Adipocyte (in vitro differentiated cells): Measurements from ENCODE around the gene ATP8A2.
A peak's percentile ranks its signal among the peaks of the same experiment; 100 is the strongest.

Experiments used
- DNase-seq: peaks from one replicate; pipeline ENCODE4 v3.0.0-alpha.2; 2015; ENCODE audit warnings: low read depth
- H3K27me3 ChIP-seq: replicated peaks from 2 replicates; pipeline ENCODE4 v1.7.0; 2013; ENCODE audit warnings: mild to moderate bottlenecking, low read length, moderate library complexity; ENCODE audit not compliant: control insufficient read depth, insufficient read depth
- H3K36me3 ChIP-seq: 2 replicates; pipeline ENCODE4 v1.7.0; 2013; ENCODE audit warnings: low read length, mild to moderate bottlenecking, moderate library complexity; ENCODE audit not compliant: control insufficient read depth, insufficient read depth, severe bottlenecking
- H3K4me1 ChIP-seq: 2 replicates; pipeline ENCODE4 v1.7.0; 2013; ENCODE audit warnings: mild to moderate bottlenecking, low read length, moderate library complexity; ENCODE audit not compliant: control insufficient read depth, insufficient read depth
- H3K4me3 ChIP-seq: 2 replicates; pipeline ENCODE4 v1.7.0; 2013; ENCODE audit warnings: mild to moderate bottlenecking, low read length, moderate library complexity
- H3K9ac ChIP-seq: 2 replicates; pipeline ENCODE4 v1.7.0; 2013; ENCODE audit warnings: mild to moderate bottlenecking, low read length, moderate library complexity
- H3K9me3 ChIP-seq: 2 replicates; pipeline ENCODE4 v1.7.0; 2013; ENCODE audit warnings: mild to moderate bottlenecking, low read length, moderate library complexity; ENCODE audit not compliant: control insufficient read depth

ATP8A2 gene

GRCh38 chr13:25463496-25463895, 91.7 kb downstream of the ATP8A2 start:
- H3K4me3 ChIP-seq, result no peak overlapping the region
- H3K4me1 ChIP-seq, result no peaks in the 10 kb centered on the region
- H3K9ac ChIP-seq, result no peak overlapping the region
- peaks cover 2% of the 10 kb centered on the region for H3K9me3 ChIP-seq
- H3K27me3 ChIP-seq, result peaks cover 11% of the 10 kb centered on the region
- no peaks in the 10 kb centered on the region for H3K36me3 ChIP-seq
- peak; percentile 48 for DNase-seq

- Histone ChIP-seq H3K9me3 (no peaks in the 10 kb centered on the region), H3K9ac (no peak overlapping the region), H3K4me1 (no peaks in the 10 kb centered on the region), H3K36me3 (no peaks in the 10 kb centered on the region), H3K4me3 (no peak overlapping the region), H3K27me3 (peaks cover 29% of the 10 kb centered on the region)
- no peak for DNase-seq
Observed at GRCh38 chr13:25466880-25467279, 95.1 kb downstream of the ATP8A2 start.

- H3K36me3 ChIP-seq, result no peaks in the 10 kb centered on the region
- no peaks in the 10 kb centered on the region for H3K9me3 ChIP-seq
- no peak overlapping the region for H3K9ac ChIP-seq
- no peak overlapping the region for H3K4me3 ChIP-seq
- DNase-seq, result peak; percentile 68
- H3K27me3 ChIP-seq, result peaks cover 29% of the 10 kb centered on the region
- no peaks in the 10 kb centered on the region for H3K4me1 ChIP-seq
Observed at GRCh38 chr13:25468325-25469168, 96.8 kb downstream of the ATP8A2 start.

- Histone ChIP-seq H3K36me3 (no peaks in the 10 kb centered on the region), H3K4me3 (no peak overlapping the region), H3K9ac (no peak overlapping the region), H3K27me3 (peaks cover 29% of the 10 kb centered on the region), H3K4me1 (no peaks in the 10 kb centered on the region), H3K9me3 (no peaks in the 10 kb centered on the region)
- no peak for DNase-seq
Observed at GRCh38 chr13:25469169-25469525, 97.4 kb downstream of the ATP8A2 start.

- Histone ChIP-seq H3K4me3 (no peak overlapping the region), H3K36me3 (no peaks in the 10 kb centered on the region), H3K27me3 (peaks cover 18% of the 10 kb centered on the region), H3K9me3 (no peaks in the 10 kb centered on the region), H3K9ac (no peak overlapping the region), H3K4me1 (no peaks in the 10 kb centered on the region)
- peak; percentile 25 for DNase-seq
Observed at GRCh38 chr13:25473864-25474263, 102.1 kb downstream of the ATP8A2 start.

- no peaks in the 10 kb centered on the region for H3K27me3 ChIP-seq
- peaks cover 9% of the 10 kb centered on the region for H3K9me3 ChIP-seq
- peak; percentile 62 for DNase-seq
- H3K36me3 ChIP-seq, result no peaks in the 10 kb centered on the region
- no peak overlapping the region for H3K9ac ChIP-seq
- H3K4me1 ChIP-seq, result no peaks in the 10 kb centered on the region
- no peak overlapping the region for H3K4me3 ChIP-seq
Observed at GRCh38 chr13:25478186-25478585, 106.4 kb downstream of the ATP8A2 start.

- Histone ChIP-seq H3K4me3 (no peak overlapping the region), H3K9ac (no peak overlapping the region)
- DNase-seq, result peak; percentile 5
Observed at GRCh38 chr13:25489238-25489637, 117.5 kb downstream of the ATP8A2 start.

GRCh38 chr13:25490236-25490635, 118.5 kb downstream of the ATP8A2 start:
- Histone ChIP-seq H3K9ac (no peak overlapping the region), H3K36me3 (no peaks in the 10 kb centered on the region), H3K4me1 (no peaks in the 10 kb centered on the region), H3K27me3 (peaks cover 19% of the 10 kb centered on the region), H3K4me3 (no peak overlapping the region), H3K9me3 (no peaks in the 10 kb centered on the region)
- DNase-seq, result no peak

More at GRCh38 chr13:25489238-25489637, 117.5 kb downstream of the ATP8A2 start:
- peaks cover 19% of the 10 kb centered on the region for H3K27me3 ChIP-seq
- H3K36me3 ChIP-seq, result no peaks in the 10 kb centered on the region
- H3K9me3 ChIP-seq, result no peaks in the 10 kb centered on the region
- H3K4me1 ChIP-seq, result no peaks in the 10 kb centered on the region

DNA sequence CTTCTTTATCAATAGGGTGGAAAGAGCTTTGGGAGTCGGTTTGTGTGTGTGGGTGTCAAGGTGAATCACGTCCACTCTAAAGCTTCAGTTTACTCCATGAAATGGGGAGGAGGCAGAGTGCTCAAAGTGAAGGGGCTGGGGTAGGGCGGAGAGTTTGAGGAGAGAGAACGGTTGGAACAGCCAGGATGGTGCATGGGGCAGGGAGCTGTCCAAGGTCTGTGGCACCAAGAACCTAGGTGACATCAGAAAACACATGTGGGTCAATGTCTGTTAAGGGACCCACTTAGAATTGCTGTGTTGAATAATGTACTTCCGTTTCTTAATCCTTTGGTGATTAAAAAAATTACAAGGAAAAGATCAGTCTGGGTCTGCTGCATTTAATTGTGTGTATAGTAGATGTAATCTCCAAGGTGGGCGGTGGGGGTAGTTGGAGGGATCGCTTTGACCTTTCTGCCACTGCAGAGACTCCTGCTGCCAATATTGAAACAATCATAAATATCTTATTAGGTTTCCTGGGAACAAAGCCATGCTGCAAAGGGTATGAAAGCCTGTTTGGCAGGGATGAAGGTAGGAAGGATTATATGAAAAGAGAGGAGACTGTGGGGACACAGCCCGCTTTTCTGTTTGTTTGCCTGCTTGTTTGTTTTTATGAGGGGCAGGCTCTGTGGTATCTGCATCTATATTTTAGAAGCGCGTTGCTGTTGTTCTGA, 122.3 kb downstream of the ATP8A2 start:
- DNase-seq, result no peak
- H3K36me3 ChIP-seq, result no peaks in the 10 kb centered on the region

DNA sequence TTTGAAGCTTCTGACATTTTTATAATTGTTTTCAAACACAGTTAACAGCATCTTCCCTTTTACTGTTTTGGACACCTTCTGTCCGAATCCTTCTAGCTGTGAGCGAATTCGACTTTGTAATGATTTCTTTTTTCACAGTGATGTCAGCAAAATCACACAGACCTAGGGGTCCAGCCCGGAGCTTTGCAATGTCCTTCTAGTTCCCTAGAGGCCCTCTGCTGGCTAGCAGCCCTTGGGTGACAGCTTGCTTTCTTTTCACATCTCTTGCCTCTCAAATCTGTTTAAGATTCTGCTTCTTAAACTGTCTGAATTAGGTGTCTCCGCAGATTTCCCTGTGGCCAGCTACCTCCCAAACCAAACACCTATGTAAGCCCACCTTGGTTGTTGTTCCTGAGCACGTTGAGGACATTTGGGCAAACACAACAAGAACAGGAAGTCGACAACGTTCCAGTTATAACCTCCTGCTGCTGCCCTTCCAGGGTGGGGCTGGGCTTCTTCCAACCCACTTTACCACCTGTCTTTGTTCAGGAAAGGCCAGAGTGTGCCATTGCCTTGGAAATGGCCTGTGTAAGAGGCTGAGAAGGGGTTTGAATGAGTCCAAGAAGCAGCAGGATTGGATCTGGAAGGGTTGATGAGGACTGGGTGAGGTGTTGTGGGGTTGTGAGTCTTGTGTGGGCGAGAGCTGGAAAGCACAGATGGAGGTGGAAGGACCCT, 123.1 kb downstream of the ATP8A2 start:
- no peak overlapping the region for H3K4me3 ChIP-seq
- peaks cover 8% of the 10 kb centered on the region for H3K27me3 ChIP-seq
- no peak for DNase-seq
- no peaks in the 10 kb centered on the region for H3K36me3 ChIP-seq
- no peak overlapping the region for H3K9ac ChIP-seq
- no peaks in the 10 kb centered on the region for H3K9me3 ChIP-seq
- no peaks in the 10 kb centered on the region for H3K4me1 ChIP-seq

More for the DNA sequence above, 122.3 kb downstream of the ATP8A2 start:
- H3K27me3 ChIP-seq, result peaks cover 12% of the 10 kb centered on the region
- no peaks in the 10 kb centered on the region for H3K9me3 ChIP-seq
- no peak overlapping the region for H3K4me3 ChIP-seq
- H3K9ac ChIP-seq, result no peak overlapping the region
- no peaks in the 10 kb centered on the region for H3K4me1 ChIP-seq

- no peak for DNase-seq
- Histone ChIP-seq H3K27me3 (no peaks in the 10 kb centered on the region), H3K9ac (no peak overlapping the region), H3K9me3 (no peaks in the 10 kb centered on the region), H3K4me1 (no peaks in the 10 kb centered on the region), H3K36me3 (no peaks in the 10 kb centered on the region), H3K4me3 (no peak overlapping the region)
Observed at GRCh38 chr13:25501231-25501630, 129.5 kb downstream of the ATP8A2 start.
